Measurements from ENCODE around the gene ZSCAN20.
A peak's percentile ranks its signal among the peaks of the same experiment; 100 is the strongest.

ZSCAN20 gene

DNA sequence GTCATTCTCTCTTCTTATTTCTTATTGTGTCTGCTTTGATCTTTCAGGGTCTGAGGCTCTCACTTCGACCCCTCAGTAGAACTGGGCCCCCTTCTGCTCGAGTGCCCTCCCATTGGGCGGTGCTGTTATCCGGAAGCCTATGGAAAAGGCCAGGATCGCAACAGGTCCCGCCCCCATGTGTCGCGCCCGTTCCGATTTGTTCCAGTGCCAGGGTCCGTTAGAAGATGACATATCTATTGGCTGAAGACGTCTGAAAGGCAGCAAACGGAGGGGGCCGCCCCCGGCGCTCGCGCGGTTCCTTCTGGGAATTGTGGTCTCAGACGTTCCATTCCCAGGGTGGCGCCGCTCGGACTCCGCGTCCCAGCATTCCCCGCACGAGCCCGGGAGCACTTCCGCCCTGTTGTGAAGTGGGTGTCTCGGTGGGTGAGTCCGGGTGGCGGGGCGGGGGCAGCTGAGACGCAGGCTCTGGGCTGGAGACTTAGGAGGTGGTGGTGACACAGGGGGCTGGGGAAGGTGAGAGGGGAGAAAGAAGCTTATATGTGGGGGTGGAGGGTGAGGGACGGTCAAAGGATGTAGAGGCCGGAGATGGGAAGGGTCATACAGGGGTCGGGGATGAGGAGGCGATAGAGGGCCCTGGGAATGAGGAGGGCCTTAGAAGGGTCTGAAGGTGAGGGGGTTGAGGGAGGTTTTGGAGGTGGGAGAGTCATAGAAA, at the start of gene ZSCAN20:
Gene ZSCAN20, plus strand, starts transcription at position 377 of the 712 bp plus-strand sequence. CDS start 6,644 bp downstream, outside the sequence.
- DNase-seq (ENCODE audit: low read depth in 1 of 2, low spot score in 1 of 2): peak; percentile 68 to 77

DNA sequence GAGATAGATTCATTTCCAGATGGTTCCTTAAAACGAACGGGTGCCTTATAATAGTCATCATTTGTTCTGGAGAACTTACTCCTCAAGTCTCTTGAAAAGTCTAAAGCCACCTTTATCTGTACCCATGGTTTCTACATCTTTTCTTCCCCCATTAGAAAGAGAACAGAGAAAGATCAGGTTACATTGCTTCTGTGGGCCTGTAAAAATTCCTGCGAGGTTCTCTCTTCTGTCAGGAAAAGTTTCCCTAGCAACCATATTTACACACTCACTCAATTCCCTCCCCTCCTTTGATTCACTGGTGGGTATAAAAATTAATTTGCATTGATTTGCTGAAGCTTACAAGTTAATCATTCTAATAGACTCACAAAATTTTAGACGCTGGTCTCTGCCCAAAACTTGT, 48.2 kb upstream of the ZSCAN20 start:
- DNase-seq (ENCODE audit: low read depth in 1 of 2, low spot score in 1 of 2): no peak

DNA sequence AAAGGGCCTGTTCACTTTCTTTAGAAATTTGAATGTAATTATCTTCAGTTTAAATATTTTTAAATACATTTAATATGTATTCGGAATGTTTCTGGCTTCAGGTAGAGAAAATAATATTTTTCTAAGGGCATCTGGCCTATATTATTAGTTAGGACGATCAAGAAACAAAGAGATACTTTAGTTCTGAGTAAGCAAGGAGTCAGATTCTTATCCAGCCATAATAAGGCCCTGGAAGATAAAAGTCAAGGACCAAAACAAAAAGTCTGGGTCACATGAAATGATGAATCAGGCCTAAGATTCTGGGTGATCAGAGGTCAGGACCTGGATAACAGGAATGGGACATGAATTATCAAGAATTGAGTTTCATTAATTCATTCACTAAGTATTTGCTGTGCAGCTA, 47.8 kb upstream of the ZSCAN20 start:
- no peak for DNase-seq (ENCODE audit: low read depth in 1 of 2, low spot score in 1 of 2)

DNA sequence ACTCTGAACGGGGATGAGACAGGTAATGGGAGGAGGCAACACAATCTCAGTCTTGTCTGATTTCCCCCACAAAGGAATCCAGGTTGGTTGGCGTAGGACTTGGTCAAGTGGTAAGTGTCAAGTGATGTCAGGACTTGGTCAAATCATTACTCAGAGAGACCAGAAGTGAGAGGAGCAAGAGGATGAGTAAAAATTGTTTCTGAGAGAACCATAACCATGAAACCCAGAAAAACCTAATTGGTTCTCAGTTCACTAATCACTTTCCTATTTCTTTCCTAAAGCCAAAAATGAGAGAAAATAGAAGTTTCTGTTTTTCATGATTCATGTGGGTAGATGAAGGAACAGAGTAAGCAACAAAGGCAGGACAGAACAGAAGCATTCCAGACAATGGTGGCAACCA, 46.5 kb upstream of the ZSCAN20 start:
- DNase-seq (ENCODE audit: low read depth in 1 of 2, low spot score in 1 of 2): no peak

DNA sequence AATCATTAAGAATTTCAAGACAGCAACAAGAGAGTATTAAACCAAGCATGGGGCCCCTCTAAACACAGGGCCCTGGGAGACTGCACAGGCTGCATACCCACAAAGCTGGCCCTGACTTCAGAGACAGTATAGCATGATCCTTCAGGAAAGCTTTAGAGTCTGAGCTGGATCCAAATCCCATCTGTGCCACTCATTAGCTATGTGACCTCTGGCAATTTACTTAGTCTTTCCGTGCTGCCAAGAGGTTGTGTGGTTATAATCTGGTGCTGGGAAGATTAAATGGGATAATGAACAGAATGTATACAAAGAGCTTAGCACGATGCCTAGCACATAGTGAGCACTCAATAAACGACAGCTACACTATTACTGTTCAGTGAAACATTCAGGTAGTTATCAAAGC, 45.5 kb upstream of the ZSCAN20 start:
- DNase-seq (ENCODE audit: low read depth in 1 of 2, low spot score in 1 of 2): no peak

DNA sequence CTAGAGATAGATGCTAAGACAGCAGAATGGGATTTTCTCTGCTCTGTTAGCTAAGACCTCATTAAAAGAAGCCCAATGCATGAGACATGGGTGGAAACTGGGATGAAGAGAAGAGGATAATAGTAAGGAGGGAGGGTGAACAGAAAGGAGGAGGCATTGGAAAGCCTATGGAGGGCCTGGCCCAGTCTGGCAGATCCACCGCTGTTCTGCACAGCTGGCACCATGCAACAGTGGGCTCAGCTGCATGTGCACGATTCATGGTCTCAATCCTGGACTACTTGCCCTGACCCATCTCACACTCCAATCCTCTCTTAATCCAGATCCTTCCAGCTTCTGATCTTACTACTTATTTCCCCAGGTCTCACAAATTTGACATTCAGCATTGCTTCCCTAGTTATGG, 43.8 kb upstream of the ZSCAN20 start:
- DNase-seq (ENCODE audit: low read depth in 1 of 2, low spot score in 1 of 2): no peak

DNA sequence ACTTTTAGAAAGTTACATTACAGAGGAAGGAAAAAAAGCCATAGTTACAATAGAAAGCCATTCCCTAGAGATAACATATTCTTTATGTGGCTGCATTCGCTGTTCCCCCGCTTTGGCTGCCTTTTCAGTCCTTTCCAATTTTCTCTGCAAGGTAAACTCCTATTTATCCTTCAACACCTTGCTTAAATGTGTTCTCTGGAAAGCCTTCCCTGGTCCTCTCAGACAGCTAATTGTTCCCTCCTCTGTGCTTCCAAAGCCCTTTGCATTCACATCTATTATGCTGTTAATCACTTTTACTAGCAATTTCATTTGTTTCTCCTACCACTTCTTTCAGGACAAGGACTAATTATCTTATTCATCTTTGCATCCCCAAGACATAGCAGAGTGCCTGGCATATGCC, 43.1 kb upstream of the ZSCAN20 start:
- DNase-seq (ENCODE audit: low read depth in 1 of 2, low spot score in 1 of 2): no peak

DNA sequence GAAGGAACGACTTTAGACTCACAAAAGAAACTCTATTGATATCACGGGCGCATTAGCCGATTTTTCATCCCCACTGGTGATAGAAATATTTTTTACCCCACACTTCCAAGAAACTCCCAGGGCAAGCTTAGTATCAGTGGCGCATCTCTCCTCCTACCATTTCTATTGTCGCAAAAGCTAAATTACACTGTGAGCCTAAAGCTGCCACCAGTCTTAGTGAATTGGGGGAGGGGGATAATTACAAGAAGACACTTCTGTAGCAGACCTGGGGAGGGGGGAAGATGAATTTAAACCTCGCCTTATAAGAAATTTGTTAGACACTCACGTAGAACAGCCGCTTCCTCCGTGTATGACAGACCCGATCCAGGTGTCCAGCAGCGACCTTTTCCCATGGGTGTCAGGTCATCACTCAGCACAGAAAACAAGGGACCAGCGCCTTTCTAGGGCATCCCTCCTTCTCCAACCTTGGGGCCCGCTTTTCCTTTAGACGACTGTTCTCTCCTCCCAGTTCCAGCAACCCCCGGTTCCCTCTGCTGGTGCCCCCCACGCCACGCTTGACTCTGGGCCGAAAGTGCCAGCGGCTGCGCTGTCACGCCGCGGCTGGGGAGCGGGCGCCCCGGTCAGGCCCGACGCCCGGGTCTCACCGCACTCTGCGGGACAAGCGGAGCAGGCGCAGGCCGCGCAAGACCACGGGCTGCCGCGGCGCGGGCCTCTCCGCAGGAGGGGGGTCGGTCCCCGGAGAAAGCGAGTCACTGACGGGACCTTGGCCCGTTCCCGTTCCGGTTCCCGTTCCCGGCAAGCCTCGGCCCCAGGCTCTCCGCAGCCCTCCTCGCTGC, 42.4 kb upstream of the ZSCAN20 start:
- no peak for DNase-seq (ENCODE audit: low read depth in 1 of 2, low spot score in 1 of 2)

DNA sequence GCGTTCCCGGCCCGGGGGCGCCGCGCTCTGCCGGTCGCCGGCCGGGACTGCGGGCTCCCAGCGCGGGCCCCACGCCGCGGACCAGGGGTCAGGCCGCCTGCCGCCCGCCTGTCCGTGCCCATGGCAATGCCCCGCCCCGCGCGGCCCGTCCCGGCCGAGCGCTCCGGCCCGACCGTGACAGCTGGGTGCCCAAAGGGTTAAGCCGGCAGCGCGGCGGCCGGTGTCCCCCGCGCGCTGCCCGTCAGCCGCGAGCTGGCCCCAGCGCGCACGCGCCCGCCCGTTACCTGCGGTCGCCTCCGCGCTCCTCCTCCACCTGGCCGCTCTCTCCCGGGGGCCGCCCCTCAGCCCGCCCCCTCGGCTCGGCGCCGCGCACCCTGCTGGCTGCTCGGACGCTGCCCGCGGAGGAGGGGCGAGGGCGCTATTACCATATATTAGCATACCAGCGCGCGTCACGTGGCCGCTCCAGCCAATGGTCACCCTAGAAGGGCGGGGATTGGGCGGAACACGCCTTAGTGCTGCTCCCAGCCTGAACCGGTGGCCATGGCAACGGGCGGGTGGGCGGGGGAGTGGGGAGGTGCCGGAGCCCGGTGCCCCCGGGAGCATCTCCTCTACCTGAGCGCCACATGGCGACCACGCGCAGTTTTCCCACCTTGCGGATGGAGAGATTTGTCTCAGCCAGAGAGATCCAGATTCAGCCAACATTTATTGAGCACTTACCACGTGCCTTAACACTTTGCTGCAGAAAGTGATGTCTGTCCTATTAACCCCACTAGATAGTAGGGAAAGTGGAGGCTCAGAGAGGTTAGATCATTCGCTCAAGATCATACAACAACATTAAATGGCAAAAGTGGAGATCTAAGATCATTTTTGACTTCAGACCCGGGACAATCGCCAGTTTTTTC, 41.5 kb upstream of the ZSCAN20 start, which contains the start of gene PHC2:
Gene PHC2, minus strand, starts transcription at position 404 of the 902 bp plus-strand sequence. CDS start 55,556 bp downstream, outside the sequence.
- peak; percentile 78 to 86 for DNase-seq (ENCODE audit: low read depth in 1 of 2, low spot score in 1 of 2)

DNA sequence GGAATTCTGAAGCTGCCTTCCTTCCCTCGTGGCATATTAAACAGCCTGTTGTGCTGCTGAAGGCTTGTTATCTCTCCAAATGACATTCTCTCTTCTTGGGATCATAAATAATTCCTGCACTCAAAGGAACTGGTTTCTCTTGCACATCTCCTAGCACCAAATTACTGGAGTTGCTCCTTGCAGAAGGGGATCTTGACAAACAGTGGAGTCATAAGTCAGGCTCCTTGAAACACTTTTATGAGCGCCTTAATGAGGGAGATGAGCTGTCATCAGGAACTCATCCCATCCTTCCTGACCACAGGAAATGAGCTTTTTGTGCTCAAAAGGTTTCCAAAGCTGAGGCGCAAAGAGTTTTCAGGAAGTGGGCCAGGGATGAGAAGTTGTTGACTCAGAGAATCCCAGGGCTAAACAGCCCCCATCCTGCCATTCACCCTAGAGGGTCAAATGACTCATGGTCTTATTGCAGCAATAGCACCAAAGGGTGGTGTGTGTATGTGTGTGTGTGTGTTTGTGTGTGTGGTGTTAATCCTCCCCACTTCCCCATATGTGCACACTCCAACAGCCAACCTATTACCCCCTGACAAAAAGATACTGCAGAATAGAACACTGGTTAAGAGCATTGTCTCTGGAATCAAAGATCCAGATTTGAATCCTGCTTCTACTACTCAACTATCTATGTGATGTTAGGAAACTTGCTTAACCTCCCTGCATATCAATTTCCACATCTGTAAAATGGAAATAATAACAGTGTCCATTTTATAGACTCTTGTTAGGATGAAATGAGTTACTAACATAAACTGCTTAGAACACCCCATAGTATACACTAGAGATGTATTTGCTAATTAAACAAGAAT, 38.7 kb upstream of the ZSCAN20 start:
- no peak for DNase-seq (ENCODE audit: low read depth in 1 of 2, low spot score in 1 of 2)

DNA sequence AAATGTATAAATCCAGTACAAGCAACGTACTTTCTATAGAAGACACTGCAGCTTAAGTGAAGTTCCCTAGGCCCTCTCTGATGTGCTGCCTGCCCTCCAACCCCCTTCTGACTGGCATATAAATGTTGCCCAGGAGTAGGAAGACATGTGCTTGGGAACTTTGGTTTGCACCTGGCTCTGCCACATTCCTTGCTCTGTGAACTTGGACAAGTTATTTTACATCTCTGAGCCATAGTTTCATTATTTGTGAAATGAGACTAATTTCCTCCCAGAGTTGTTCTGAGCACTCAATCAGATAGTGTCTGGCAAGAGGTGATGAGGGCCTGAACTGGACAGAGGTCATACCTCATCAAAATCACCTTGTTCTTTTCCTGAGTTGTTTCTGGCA, 38.1 kb upstream of the ZSCAN20 start:
- DNase-seq (ENCODE audit: low read depth in 1 of 2, low spot score in 1 of 2): no peak

DNA sequence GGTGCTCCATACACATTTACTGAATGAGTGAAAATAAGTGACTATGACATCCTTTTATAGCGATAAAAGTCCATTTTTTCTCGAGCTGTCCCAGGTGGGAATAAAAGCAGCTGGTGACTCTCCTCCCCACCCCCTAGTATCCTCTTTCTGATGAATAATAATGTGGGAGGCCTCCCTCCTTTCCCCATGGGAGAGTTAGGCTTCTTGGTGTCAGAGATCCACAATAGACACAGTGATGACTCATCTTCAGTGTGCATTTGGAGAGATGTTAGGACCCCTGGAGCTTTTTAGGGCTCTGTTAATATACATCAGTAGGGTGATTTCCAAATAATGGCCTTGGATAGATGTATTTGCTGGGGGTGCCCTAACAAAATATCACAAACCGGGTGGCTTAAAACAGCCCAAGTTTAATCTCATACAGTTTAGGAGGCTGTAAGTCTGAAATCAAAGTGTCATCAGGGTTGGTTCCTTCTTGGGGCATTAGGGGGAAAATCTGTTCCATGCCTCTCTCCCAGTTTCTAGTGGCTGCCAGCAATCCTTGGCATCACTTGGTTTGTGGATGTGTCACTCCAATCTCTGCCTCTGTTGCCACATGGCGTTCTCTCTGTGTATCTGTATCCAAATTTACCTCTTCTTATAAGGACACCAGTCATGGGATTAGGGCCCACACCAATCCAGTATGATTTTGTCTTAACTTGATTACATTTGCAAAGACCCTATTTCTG, 37.2 kb upstream of the ZSCAN20 start:
- DNase-seq (ENCODE audit: low read depth in 1 of 2, low spot score in 1 of 2): no peak

DNA sequence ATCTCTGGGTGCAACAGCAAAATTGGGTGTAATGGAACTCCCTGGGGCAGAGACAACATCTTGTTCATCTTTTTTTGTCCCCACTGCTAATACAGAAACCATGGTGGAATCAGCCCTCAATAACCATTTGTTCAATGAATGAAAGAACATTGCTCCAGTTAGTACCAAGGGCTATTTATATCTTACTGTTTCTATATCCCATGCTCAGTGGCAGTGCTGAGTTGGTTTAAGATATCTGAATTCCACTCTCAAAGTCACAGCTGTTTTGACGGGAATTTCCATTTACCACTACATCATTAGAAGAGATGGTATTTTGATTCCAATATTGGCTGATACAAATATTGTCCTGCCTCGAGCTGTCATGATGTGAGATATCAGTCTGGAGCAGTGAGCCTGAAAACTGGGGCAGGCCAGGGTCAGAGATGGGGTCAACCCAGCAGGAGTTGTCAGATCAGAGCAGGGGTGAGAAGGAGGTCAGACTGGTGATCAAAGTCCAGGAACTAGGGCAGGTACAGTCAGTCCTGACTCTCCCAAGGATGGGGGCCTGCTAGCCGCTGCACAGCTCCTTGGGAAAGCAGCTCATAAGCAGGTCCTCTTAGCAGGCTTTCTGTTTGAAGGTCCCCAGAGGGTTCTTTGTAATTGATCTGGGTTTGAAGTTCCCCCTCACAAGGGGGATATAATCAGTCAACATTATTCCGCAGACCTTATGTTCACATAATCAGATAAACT, 35.7 kb upstream of the ZSCAN20 start:
- DNase-seq (ENCODE audit: low read depth in 1 of 2, low spot score in 1 of 2): no peak

DNA sequence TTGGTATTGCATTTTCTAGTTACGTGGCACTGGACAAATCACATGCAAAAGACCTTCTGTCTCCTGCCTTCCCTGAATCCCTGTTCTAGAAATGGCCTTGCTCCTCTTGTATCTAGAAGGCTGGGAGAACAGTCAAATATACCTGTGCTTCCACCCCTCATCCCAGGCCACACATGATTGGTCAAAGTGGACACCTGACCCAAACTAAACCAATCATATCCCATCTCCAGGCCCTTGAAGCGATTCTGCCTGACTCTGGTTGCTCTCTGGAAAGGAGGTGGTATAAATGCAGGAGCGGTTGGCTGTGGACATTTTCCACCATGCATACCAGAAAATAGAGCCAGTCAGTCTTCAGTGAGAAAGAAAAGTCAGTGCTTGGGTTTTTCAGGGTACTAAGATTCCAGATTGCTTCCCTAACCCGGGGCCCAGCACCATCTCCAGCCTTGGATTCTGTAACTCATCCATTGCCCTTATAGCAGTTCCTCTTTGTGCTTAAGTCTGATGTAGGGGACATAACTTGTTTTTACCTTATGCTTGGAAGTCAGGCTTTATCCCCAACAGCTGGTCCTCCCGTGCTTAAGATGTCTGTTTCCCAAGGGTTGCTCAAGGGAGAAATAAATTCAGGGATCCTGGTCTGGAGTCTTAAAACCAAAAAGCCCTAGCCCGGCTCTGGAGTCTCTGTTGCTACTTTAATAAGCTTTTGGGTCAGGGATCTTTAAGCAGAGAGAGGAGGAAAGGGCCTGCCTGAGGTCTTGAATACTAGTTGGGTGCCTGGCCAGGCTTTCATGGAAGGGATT, 33.9 kb upstream of the ZSCAN20 start:
- no peak for DNase-seq (ENCODE audit: low read depth in 1 of 2, low spot score in 1 of 2)

DNA sequence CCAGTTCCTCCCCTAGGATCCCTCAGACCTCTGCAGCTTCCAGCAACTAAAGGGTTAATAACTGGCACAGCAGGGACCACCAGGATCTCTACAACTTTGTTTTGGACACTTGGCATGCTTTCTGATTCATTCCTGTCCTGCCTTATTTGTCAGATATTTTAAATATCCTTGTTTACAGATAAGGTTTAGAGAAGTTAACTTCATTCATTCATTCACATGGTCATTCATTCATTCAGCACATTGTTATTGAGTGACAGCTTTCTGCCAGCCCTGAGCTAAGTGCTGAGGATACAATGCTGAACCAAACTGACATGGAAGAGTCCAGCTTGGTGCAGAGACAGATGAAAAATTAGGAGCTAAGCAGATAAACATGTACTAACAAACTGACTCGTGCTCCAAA, 32.8 kb upstream of the ZSCAN20 start:
- no peak for DNase-seq (ENCODE audit: low read depth in 1 of 2, low spot score in 1 of 2)

DNA sequence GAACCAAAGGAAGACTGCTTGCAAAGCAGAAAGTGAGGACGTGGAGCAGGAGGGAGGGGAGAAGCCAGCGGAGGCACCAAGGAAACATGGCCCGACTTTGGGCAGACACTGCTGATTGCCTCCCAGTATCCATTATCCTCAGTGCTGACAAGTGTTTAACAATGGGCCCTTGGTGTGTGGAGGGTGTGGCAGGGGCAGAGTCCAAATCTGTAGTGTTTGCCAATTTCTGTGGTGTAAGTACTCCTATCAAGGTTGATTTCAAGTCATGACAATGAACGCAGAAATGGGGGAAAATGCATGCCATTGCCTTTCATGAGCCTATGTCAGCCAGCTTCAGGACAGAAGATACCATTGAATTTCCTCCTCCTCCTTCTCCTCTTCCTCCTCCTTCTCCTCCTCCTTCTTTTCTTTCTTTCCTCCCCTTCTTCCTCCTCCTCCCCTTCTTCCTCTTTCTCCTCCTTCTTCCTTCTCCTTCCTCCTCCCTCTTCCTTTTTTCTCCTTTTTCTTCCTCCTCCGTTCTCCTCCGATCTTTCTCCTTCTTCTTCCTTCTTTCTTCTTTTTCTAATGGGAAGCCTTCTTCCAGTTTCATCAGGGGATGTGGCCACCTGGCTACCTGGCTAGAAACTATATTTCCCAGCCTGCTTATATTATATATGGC, 31.2 kb upstream of the ZSCAN20 start:
- DNase-seq (ENCODE audit: low read depth in 1 of 2, low spot score in 1 of 2): no peak

DNA sequence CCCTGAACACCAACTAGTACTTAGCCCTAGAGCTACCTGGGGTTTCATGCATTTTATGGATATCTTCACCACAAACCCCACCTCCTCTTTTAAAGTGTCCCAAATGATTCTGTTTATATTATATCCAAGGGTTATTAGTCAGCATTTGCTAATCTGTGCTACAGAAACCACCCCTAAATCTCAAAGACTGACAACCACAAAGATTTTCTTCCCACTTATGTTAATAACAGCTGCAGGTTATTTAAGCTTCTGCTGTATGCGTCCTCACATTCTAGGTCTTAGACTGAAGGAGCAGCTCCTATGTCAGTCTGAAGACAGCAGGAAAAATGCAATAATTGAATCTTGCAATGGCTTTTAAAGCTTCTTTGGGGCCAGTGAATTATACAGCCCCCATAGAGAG, 30.3 kb upstream of the ZSCAN20 start:
- no peak for DNase-seq (ENCODE audit: low read depth in 1 of 2, low spot score in 1 of 2)

Measured in stimulated activated CD4-positive, alpha-beta T cell treated with anti-CD3 and anti-CD28 coated beads, Interleukin-15, amount 100 ng/mL, for 1 hour (primary cell).